GM12878 (cell line): ENCODE data around the gene SLC52A3. TPM values are rescaled to one million over a fixed set of nuclear protein-coding genes. Genes with fewer than 3 reads are reported as not detected.

Source experiments
- ATAC-seq: fragments of 200-7000 bp; cut with Tn5 transposase; 3 replicates; pipeline ENCODE4 v1.9.1; 2020; ENCODE audit warnings: mild to moderate bottlenecking, moderate library complexity
- BruUV-seq: library from RNA; stranded (reverse); fragments of 400-500 nt; replicated peaks from 2 replicates; lab custom pipeline; 2021; lab: Mats Ljungman, UMichigan
- CTCF ChIA-PET: fragments of 300-600 bp; sonication (Branson Sonifier 250); formaldehyde crosslinking; extraction: SDS; loops from one replicate; lab custom pipeline; 2021; ENCODE audit warnings: inconsistent platforms; lab: Yijun Ruan, JAX
- POLR2A ChIA-PET: fragments of 350-600 bp; formaldehyde crosslinking; extraction: SDS; loops from one replicate; lab custom pipeline; 2021; ENCODE audit warnings: inconsistent platforms; lab: Charles Lee
- RAD21 ChIA-PET: fragments of 300-600 bp; sonication (Branson Sonifier 250); formaldehyde crosslinking; loops from one replicate; lab custom pipeline; 2023; ENCODE audit warnings: antibody characterized with exemption; ENCODE audit not compliant: unreplicated experiment; lab: Charles Lee
- SMC1A ChIA-PET: fragments of 300-600 bp; sonication (Branson Sonifier 250); formaldehyde crosslinking; loops from one replicate; lab custom pipeline; 2023; ENCODE audit not compliant: unreplicated experiment, uncharacterized antibody; lab: Charles Lee
- DNase-seq: peaks from one replicate; pipeline ENCODE4 v3.0.0-alpha.2; 2011; ENCODE audit warnings: low read depth, low spot score
- FAIRE-seq: peaks from 3 replicates; lab custom pipeline; 2011; peaks lifted over from hg19 to GRCh38; lab: Jason Lieb, UNC
- H2AFZ ChIP-seq: 2 replicates; pipeline ENCODE4 v1.6.0; 2011; ENCODE audit warnings: low read depth, low read length, control low read depth; ENCODE audit not compliant: control insufficient read depth
- H3K27ac ChIP-seq: 2 replicates; pipeline ENCODE4 v1.5.1; 2011; ENCODE audit warnings: control low read depth; ENCODE audit not compliant: control insufficient read depth, insufficient read depth
- H3K27me3 ChIP-seq, 2 experiments: replicated peaks in 1 of 2; 2 replicates each; pipeline versions ENCODE4 v1.6.0 to v1.6.1; 2011; ENCODE audit warnings: low read length in 1 of 2; ENCODE audit not compliant: control insufficient read depth in 2 of 2, insufficient read depth in 2 of 2
- H3K36me3 ChIP-seq, 2 experiments: 2 replicates each; pipeline ENCODE4 v1.5.1; 2011; ENCODE audit warnings: low read length in 1 of 2; ENCODE audit not compliant: control insufficient read depth in 2 of 2, insufficient read depth in 2 of 2
- H3K4me1 ChIP-seq: 2 replicates; pipeline ENCODE4 v1.6.1; 2011; ENCODE audit warnings: mild to moderate bottlenecking, low read length, moderate library complexity, mixed read lengths; ENCODE audit not compliant: control insufficient read depth, insufficient read depth
- H3K4me2 ChIP-seq: 2 replicates; pipeline ENCODE4 v1.6.0; 2011; ENCODE audit warnings: control low read depth; ENCODE audit not compliant: control insufficient read depth, insufficient read depth
- H3K4me3 ChIP-seq: fragments of 200-600 bp; sonication (generic); 2 replicates; pipeline ENCODE4 v1.5.1; 2016
- H3K79me2 ChIP-seq: 2 replicates; pipeline ENCODE4 v1.6.0; 2011; ENCODE audit warnings: low read length; ENCODE audit not compliant: control insufficient read depth, insufficient read depth
- H3K9ac ChIP-seq: 2 replicates; pipeline ENCODE4 v1.8.0; 2011; ENCODE audit warnings: low read length, control low read depth, mixed read lengths; ENCODE audit not compliant: control insufficient read depth, insufficient read depth
- H3K9me3 ChIP-seq: replicated peaks from 3 replicates; pipeline ENCODE4 v1.5.1; 2011; ENCODE audit warnings: mild to moderate bottlenecking, low read length; ENCODE audit not compliant: control insufficient read depth, insufficient read depth
- H4K20me1 ChIP-seq: 2 replicates; pipeline ENCODE4 v1.6.0; 2011; ENCODE audit not compliant: control insufficient read depth, insufficient read depth
- ATF7 ChIP-seq: fragments of 450-650 bp; IDR thresholded peaks from 2 replicates; pipeline ENCODE4 v1.6.1; 2016; ENCODE audit warnings: low read depth, mild to moderate bottlenecking
- BCLAF1 ChIP-seq: fragments of 450-650 bp; IDR thresholded peaks from 2 replicates; pipeline ENCODE4 v1.6.1; 2017; ENCODE audit warnings: antibody characterized with exemption, mild to moderate bottlenecking, moderate library complexity
- EGR1 ChIP-seq, 2 experiments: IDR thresholded peaks; 1 replicate in 1 of 2; 2 replicates in 1 of 2; pipeline ENCODE4 v1.6.1; 2011 to 2012; ENCODE audit warnings: low read depth in 2 of 2, low read length in 2 of 2, borderline replicate concordance in 1 of 2, mild to moderate bottlenecking in 1 of 2, moderate library complexity in 1 of 2
- ELK1 ChIP-seq: IDR thresholded peaks from 2 replicates; pipeline ENCODE4 v1.6.1; 2012; ENCODE audit warnings: low read depth, low read length, improper control_type of control experiment
- ETV6 ChIP-seq, 2 experiments: fragments of 450-650 bp in 1 of 2; IDR thresholded peaks in 1 of 2; conservative IDR thresholded peaks in 1 of 2; 2 replicates each; pipeline ENCODE4 v1.6.1; 2014; ENCODE audit warnings: antibody characterized with exemption in 1 of 2, borderline replicate concordance in 1 of 2, low read depth in 1 of 2, mild to moderate bottlenecking in 1 of 2, moderate library complexity in 1 of 2
- EZH2 ChIP-seq: IDR thresholded peaks from 2 replicates; pipeline ENCODE4 v1.6.1; 2012; ENCODE audit warnings: low read depth, mild to moderate bottlenecking, control low read depth, inconsistent platforms, low read length, borderline replicate concordance; ENCODE audit not compliant: control insufficient read depth
- IKZF1 ChIP-seq: fragments of 450-650 bp; conservative IDR thresholded peaks from 2 replicates; pipeline ENCODE4 v1.6.1; 2017; ENCODE audit warnings: antibody characterized with exemption, mild to moderate bottlenecking
- IRF3 ChIP-seq: fragments of 450-650 bp; IDR thresholded peaks from 2 replicates; pipeline ENCODE4 v1.6.1; 2014; ENCODE audit warnings: mild to moderate bottlenecking
- MAX ChIP-seq: IDR thresholded peaks from 2 replicates; pipeline ENCODE4 v1.6.1; 2012; ENCODE audit warnings: low read depth, low read length, improper control_type of control experiment
- MLLT1 ChIP-seq: fragments of 450-650 bp; IDR thresholded peaks from 2 replicates; pipeline ENCODE4 v1.6.1; 2016; ENCODE audit warnings: mild to moderate bottlenecking
- MTA2 ChIP-seq: fragments of 450-650 bp; IDR thresholded peaks from 2 replicates; pipeline ENCODE4 v1.6.1; 2016; ENCODE audit warnings: low read depth, mild to moderate bottlenecking, moderate library complexity
- SREBF1 ChIP-seq: IDR thresholded peaks from 2 replicates; pipeline ENCODE4 v1.6.1; 2012; ENCODE audit warnings: mild to moderate bottlenecking, low read length
- TAF1 ChIP-seq: IDR thresholded peaks from 2 replicates; pipeline ENCODE4 v1.6.1; 2011; ENCODE audit warnings: mild to moderate bottlenecking, low read depth, low read length, borderline replicate concordance
- TBL1XR1 ChIP-seq: IDR thresholded peaks from 2 replicates; pipeline ENCODE4 v1.6.1; 2012; ENCODE audit warnings: low read depth, low read length, improper control_type of control experiment
- TCF12 ChIP-seq: IDR thresholded peaks from 2 replicates; pipeline ENCODE4 v1.6.1; 2011; ENCODE audit warnings: low read depth, mild to moderate bottlenecking, low read length
- USF1 ChIP-seq: IDR thresholded peaks from 2 replicates; pipeline ENCODE4 v1.6.1; 2011; ENCODE audit warnings: borderline replicate concordance, low read depth, mild to moderate bottlenecking, moderate library complexity, mixed read lengths, low read length; ENCODE audit not compliant: insufficient read depth; ENCODE audit errors: extremely low read length
- ZBED1 ChIP-seq: IDR thresholded peaks from 2 replicates; pipeline ENCODE4 v1.6.1; 2016; ENCODE audit warnings: borderline replicate concordance
- WGBS: methylation state at CpG from one replicate; pipeline ENCODE4 v1.1.6; 2016; ENCODE audit warnings: low lambda C conversion rate; ENCODE audit not compliant: insufficient replicate concordance, insufficient coverage; ENCODE audit errors: missing lambda C conversion rate; 5-methylcytosine and 5-hydroxymethylcytosine counted together
- in situ Hi-C: fragments of 300-500 bp; cut with MboI; formaldehyde crosslinking; loops from 9 replicates; pipeline ENCODE4 v1.14.3; 2018; ENCODE audit warnings: mixed read lengths
- intact Hi-C: fragments of 100-400 bp; cut with micrococcal nuclease; formaldehyde crosslinking; loops from one replicate; pipeline ENCODE4 v1.14.2; 2022; ENCODE audit not compliant: unreplicated experiment
- polyA plus RNA-seq, 11 experiments: library from polyadenylated mRNA; depleted of rRNA in 4 of 11; unstranded in 6 of 11; stranded (reverse) in 5 of 11; fragments of >200 nt; fragmentation: Nextera tagmentation in 4 of 11; fragmentation: Illumina TruSeq in 1 of 11; extraction: Ambion mirVana in 4 of 11; extraction: Trizol in 1 of 11; gene quantifications; 1 replicate in 1 of 11; 2 replicates in 10 of 11; pipeline versions ENCODE4 v1.2.1 to v1.2.3, GENCODE V29; 2011 to 2016; ENCODE audit warnings: inconsistent platforms in 2 of 11, missing spikeins in 2 of 11, low read depth in 1 of 11
- total RNA-seq, 4 experiments: library from RNA; depleted of rRNA in 3 of 4; stranded (reverse); fragments of >200 nt in 3 of 4; fragmentation: Illumina TruSeq in 1 of 4; extraction: Trizol in 1 of 4; gene quantifications; 2 replicates each; pipeline versions ENCODE4 v1.2.1 to v1.2.3, GENCODE V29; 2013 to 2021

Gene SLC52A3
- total and polyA plus RNA-seq, 10 of the 15 experiments (the other 5 are each of a cell fraction or from before 2014, with no cell fraction given) = not detected

- Histone ChIP-seq H2AFZ (no peak overlapping the region), H3K9me3 (no peaks in the 10 kb centered on the region; the same call in 2 of the 3 replicates), H3K36me3 (no peaks in the 10 kb centered on the region), H3K4me1 (no peaks in the 10 kb centered on the region), H3K27ac (no peak overlapping the region), H4K20me1 (no peaks in the 10 kb centered on the region), H3K79me2 (no peaks in the 10 kb centered on the region), H3K4me2 (no peak overlapping the region), H3K4me3 (no peak overlapping the region), H3K27me3 (peaks cover 0 to 1% of the 10 kb centered on the region in 2 experiments; a peak in 1 of 4 replicates), H3K9ac (no peak overlapping the region)
- CTCF ChIA-PET = no interaction called here
- RAD21 ChIA-PET = no interaction called here
- ATAC-seq = no peak
- POLR2A ChIA-PET = no interaction called here
- intact Hi-C loops = no loop called here
- DNase-seq = no peak
- WGBS = 10% methylated on average over 8 of the region's 9 CpGs
- in situ Hi-C loops = no loop called here
- SMC1A ChIA-PET = no interaction called here
- no TSS peak for BruUV-seq
- no peak for FAIRE-seq
- TF ChIP-seq IRF3 (no peak), TBL1XR1 (no peak), USF1 (no peak), MTA2 (no peak), ZBED1 (no peak), MLLT1 (no peak), ATF7 (no peak), EZH2 (no peak), TAF1 (no peak), TCF12 (no peak), ELK1 (no peak), ETV6 (conservative IDR thresholded peaks at IDR 0.05 in 1 of 2, IDR thresholded peaks at IDR 0.05 in 1 of 2; ENCODE audit: borderline replicate concordance in 1 of 2, low read depth in 1 of 2) (no peak), BCLAF1 (no peak), IKZF1 (no peak), SREBF1 (no peak), EGR1 (IDR thresholded peaks at IDR 0.05; ENCODE audit: borderline replicate concordance in 1 of 2, low read depth in 2 of 2, low read length in 2 of 2) (no peak), MAX (no peak)
Measured at GRCh38 chr20:772806-773205, 4.5 kb upstream of the SLC52A3 start.
